Measurements from ENCODE around the gene MAP2K7.

Gene MAP2K7

DNA sequence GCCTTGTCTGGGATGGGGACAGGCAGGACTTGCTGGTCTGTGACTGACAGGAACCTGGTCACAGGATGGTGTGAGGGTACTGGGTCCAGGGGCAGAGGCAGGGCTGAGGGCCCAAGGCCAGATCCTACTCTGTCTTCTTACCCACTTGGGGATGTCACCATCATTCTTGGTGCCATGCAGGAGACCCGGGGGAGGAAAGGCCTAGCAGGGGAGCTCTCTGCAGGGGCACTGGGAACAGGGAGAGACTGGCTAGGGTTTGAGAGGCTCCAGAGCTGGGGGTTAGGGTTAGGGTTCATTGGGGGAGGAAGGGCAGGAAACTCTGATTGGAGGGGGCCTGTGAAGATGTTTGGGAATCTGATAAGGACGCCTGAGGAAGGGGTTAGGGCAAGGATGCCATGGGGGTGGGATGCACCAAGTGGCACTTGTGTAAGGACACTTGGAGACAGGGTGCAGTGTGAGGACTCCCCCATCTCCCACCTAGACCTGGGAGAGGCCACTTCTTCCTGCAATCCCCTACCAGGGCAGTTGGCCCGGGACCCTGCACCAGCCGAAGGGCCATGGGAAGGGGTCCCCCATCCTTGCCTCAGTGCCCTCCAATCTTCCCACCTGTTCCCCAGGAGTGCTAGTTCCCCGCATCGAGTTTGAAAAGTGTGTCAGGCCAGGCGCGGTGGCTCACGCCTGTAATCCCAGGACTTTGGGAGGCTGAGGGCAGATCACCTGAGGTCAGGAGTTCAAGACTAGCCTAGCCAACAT is 36.4 kb upstream of the MAP2K7 start:
- no peak for DNase-seq (ENCODE audit: low spot score)

GRCh38 chr19:7868326-7868670 is 35.4 kb upstream of the MAP2K7 start:
- DNase-seq (ENCODE audit: low spot score), result no peak

DNA sequence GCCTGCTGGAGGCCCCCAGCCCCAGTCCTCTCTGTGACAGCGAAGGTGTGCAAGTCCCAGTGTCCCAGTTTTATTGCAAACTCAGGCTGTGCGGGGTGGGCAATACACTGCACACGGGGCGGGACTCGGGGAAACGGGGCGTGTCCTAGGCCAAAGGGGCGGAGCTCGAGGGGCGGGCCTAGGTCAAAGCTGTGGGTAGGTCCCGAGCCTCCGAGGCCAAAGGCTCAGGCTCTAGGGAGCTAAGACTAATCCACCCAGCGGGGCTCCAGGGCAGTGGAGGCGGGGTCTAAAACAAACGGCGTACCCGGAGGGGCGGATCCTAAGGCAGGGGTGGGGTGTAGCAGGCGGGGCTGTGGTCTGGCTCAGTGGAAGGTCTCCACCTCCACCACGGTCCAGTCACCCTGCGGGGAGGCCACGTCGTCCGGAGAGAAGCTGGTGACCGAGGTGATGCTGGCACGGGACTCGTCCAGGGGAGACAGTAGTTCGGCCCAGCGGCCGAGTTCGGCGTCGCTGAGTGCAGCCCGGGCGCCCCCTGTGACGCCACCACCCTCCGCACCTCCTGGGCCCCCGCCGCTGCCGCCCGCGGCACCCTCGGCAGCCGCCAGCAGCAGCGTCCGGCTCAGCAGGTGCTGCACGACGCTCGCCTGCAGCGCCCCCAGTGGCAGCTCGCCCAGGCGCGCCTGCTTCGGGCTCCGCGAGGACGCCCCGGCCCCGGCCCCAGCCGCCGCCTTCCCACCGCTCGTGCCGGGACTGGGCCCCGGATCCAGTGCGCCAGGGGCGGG is 34.8 kb upstream of the MAP2K7 start:
- DNase-seq (ENCODE audit: low spot score), result peak; percentile 74

DNA sequence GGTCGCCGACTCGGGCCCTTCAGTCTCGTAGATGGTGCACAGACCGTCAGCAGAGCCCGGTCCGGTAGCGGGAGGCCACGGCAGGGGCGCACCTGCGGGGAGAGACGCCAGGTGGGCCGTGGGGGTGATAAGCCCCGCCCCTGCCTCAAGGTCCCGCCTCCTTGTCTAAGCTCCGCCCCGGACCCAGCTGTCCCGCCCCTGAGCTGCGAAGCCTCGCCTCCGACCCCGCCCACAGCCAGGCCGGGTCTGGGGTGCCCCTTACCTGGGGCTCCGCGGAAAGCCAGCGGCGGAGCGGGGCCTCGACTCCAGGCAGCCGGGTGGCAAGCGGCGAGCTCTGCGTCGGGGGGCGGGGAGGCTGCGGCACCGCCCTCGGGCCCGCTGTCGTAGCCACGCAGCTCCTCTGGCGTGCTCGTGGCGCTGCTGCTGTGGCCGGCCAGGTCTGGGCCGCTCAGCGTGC is 34.2 kb upstream of the MAP2K7 start:
- DNase-seq (ENCODE audit: low spot score), result peak; percentile 57

DNA sequence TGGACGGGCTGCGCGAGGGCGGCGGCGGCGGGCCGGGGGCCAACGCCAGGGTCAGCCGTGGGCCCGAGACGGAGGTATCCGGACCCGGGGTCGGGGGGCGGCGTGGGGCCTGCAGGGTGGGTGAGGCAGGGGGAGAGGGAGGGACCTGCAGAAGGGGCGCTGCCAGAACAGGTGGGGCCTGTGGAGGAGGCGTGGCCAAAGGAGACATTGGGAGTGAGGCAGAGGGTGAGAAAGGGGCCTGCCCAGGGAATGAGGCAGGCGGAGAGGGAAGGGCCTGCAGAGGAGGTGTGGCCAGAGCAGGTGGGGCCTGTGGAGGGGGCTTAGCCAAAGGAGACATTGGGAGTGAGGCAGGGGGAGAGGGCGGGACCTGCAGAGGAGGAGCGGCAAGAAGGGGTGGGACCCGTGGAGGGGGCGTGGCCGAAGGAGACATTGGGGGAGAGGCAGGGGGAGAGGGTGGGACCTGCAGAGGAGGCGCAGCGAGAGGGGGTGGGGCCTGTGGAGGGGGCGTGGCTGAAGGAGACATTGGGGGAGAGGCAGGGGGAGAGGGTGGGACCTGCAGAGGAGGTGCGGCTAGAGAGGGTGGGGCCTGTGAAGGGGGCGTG is 33.7 kb upstream of the MAP2K7 start:
- peak; percentile 56 for DNase-seq (ENCODE audit: low spot score)

DNA sequence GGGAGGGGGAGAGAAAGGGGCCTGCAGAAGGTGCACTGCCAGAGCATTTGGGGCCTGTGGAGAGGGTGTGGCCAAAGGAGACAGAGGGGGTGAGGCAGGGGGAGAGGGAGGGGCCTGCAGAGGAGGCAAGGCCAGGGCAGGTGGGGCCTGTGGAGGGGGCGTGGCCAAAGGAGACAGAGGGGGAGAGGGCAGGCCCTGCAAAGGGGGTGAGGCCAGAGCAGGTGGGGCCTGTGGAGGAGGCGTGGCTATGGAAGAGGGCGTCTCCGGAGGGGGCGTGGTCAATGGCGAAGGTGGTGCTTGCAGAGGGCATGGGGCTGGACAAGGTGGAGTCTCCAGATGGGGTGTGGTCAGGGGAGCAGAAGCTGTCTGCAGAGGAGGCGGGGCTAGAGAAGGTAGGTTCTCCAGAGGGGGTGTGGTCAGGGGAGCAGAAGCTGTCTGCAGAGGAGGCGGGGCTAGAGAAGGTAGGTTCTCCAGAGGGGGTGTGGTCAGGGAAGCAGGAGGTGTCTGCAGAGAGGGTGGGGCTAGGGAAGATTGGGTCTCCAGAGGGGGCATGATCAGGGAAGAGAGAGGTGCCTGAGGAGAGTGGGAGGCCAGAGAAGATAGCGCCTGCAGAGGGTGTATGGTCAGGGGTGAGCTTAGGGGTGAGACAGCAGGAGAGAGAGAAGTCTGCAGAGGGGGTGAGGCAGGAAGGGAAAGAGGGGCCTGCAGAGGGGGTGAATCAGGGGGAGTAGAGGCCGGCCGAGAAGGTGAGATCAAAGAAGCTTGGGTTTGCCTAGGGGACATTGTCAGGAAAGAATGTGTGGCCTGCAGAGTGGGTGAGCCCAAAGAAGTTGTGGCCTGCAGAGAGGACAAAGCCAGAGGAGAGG is 32.9 kb upstream of the MAP2K7 start:
- peak; percentile 77 for DNase-seq (ENCODE audit: low spot score)

- DNase-seq (ENCODE audit: low spot score), result peak; percentile 79
Measured at GRCh38 chr19:7871437-7872305, 32.0 kb upstream of the MAP2K7 start.

GRCh38 chr19:7872306-7873204 is 31.1 kb upstream of the MAP2K7 start:
- DNase-seq (ENCODE audit: low spot score), result no peak

- no peak for DNase-seq (ENCODE audit: low spot score)
Measured at GRCh38 chr19:7873304-7874075, 30.2 kb upstream of the MAP2K7 start.

DNA sequence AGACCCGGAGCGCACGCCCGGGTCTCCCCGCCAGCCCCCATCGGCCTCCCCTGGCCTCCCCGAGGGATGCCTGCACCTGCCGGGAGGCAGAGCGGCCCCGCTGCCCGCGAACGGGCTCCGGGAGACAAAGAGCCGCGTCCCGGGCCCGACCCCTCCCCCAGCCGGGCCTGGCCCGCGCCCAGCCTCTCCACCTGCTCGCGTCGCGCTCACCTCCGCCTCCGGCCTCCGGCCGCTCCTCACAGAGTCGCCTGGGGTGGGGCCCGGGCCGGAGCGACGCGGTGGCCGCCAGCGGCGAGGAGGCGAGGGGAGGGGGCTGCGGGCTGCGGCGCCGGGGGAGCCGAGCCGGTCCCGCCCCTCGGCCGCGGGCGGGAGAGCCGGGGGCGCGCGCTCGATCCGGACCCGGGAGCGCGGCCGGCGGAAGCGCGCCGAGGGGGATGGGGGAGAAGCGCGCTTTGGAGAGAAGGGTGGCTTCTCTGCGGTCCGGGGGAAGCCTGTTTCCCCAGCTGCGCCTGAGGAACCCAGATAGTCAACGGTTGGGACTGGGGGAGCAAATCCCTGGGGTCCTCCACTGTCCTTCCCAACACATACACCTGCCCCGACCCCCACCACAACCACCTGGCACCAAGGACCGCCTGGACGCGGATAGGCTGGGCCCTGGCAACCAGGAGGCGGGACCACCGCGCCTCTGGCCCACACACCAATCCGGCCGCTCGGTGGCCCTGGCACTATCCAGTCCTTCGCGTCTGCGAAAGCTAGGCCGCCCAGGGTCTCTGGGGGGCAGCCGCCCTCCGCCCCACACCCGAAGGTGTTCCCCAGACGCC is 29.4 kb upstream of the MAP2K7 start, which contains the start of gene PRR36:
Gene PRR36, minus strand, starts transcription at position 315 of the 821 bp plus-strand sequence. CDS start 701 bp downstream, outside the sequence.
- no peak for DNase-seq (ENCODE audit: low spot score)

DNA sequence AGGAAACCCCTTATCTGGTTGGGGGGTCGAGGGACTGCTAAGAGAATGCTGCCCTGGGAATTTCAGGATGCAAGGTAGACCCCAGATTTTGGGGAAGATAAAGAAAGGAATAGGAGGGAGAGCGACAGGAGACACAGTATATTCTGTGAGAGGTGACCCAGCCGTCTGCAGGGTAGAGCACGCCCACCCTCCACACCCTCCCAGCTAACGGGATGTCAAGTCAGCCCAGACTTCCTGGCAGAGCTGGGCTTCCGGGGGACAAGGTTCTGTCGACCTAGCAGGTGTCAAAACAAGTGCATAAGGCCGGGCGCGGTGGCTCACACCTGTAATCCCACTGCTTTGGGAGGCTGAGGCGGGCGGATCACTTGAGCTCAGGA is 28.8 kb upstream of the MAP2K7 start:
- no peak for DNase-seq (ENCODE audit: low spot score)

DNA sequence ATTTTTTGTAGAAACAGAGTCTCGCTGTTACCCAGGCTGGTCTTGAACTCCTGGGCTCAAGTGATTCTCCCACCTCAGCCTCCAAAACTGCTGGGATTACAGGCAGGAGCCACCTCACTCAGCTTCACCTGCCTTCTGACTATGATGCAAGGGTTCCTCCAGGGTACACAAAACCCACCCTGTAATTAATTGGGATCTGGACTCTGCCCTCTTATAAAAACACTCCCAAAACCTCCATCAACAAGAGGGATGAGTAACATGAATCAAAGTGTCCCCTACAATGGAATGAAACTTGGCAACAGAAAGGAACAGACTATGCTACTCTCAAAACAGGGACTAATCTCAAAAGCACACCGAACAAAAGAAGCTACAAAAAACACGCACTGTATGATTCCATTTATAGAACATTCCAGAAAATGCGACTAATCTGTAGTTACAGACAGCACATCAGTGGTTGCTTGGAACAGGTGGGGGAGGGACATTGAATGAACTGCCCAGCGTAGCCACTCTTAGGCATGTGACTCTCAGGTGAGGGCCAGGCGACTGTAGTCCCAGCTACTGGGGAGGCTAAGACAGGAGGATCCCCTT is 26.3 kb upstream of the MAP2K7 start:
- DNase-seq (ENCODE audit: low spot score), result no peak

DNA sequence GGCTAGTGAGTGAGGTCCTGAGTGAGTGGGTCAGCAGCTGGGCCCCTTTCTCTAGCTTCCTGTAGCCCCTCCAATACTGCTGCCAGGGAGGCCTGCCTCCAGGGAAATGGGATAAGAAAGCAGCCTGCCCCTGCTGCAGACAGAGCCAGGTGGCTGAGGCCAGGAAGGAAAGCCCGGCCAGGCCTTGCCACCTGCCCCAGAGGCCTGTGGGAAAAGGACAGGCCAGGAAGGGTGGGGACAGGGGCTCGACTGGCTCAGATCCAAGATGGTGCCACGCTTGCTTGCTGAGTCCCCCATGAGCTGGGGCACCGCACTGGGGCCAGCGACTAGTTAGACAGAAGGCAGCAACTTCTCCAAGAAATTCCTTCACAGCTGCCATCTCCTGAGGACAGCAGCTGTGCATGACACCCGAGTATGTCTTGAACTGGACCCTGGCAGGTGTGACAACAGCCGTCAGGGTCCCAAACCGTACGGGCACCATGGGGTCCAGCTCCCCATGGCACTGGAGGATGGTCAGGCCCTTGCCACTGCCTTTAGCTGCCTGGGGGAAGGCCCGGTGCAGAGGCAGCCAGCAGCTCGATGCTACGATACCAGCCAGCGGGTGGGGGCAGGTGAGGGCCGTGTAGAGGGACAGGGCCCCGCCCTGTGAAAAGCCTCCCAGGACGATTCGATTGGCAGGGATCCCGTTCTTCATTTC is 24.4 kb upstream of the MAP2K7 start:
- DNase-seq (ENCODE audit: low spot score), result no peak

GRCh38 chr19:7879836-7880235 is 23.8 kb upstream of the MAP2K7 start:
- no peak for DNase-seq (ENCODE audit: low spot score)

- DNase-seq (ENCODE audit: low spot score), result no peak
Measured at GRCh38 chr19:7881910-7882309, 21.8 kb upstream of the MAP2K7 start.

- DNase-seq (ENCODE audit: low spot score), result no peak
Measured at GRCh38 chr19:7883105-7883504, 20.6 kb upstream of the MAP2K7 start.
